GM11168 (cell line): ENCODE measurements around the gene NEAT1.
"Not testable (repeated sequence)": the region's sequence is repeated elsewhere in the genome, so short reads cannot be mapped to it uniquely, and the experiment has no call there.

Experiments
- in situ Hi-C: fragments of 300-500 bp; cut with MboI; formaldehyde crosslinking; loops from one replicate; pipeline ENCODE4 v1.12.0; 2022; ENCODE audit warnings: low sequenced_read_pairs; ENCODE audit not compliant: unreplicated experiment

The NEAT1 gene

DNA sequence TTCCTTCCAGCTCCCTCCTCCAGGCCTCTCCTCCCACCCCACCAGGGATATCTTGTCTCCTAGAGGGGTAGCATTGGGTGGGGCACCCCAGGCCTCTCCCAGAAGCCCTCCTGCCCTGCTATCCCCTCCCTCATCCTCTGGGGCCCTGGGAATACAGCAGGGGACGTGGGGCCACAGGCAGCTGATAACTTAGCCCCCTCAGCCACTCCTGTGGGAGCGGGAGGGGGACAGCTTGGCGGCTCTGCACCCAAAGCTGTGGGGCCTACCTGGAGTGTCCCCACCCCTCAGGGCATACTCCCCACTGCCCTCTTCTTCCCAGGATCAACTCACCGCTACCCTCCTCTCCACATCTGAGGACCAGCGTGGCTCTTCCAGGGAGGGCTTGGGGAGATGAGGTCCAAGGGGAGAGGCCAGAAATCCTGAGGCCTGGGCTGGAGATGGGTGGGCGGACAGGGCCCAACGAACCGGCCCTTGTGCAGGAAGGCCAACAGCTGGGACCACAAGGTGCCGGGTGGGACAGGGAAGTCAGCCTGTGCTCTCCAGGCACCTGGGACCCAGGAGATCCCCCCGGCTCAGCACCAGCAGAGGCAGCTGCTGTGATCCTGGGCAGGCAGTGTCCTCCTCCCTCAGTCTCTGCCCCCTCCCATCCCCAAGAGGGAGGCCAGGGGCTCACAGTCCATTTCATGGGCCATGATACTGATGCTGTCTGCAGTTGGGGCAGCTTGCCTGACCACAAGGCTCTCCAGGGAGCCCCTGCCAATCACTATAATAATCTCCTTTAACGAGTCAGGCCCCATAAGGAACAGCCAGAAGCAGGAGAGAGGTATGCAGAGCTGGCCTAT is 23.2 kb downstream of the NEAT1 start:
- in situ Hi-C loops, result no loop called here

DNA sequence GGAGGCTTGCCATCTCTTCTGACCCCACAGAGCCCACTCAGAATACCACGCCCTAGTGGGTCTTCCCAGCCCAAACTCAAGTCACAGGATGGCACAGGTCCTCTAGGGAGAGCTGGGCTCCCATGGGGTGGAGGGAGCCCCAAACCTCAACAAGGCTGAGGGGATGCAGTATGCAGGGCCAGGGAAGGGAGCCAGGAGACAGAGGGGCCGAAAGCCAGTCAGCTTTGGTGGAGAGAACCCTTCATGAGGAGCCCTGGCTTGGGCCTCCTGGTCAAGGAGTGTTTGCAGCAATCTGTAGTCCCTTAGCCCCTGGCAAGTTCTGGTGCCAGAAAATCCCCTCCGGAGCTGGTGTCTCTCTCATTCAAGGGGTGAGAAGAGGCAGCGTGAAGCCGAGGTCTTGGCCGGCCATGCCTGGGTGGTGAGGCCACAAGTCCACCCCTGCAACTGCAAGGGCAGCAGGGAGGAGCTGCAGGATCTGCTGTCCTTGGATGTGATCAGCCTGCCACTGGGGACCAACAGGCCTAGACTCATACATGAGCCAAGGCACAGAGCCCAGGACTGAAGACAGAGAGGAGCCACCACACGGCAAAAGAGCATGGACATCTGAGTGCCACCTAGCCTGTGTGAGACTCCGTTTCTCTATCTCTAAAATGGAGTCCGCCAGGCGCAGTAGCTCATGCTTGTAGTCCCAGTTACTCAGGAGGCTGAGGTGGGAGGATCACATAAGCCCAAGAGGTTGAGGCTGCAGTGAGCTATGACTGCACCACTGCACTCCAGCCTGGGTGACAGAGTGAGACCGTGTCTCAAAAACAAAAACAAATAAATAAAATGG is 24.1 kb downstream of the NEAT1 start:
- in situ Hi-C loops, result no loop called here

DNA sequence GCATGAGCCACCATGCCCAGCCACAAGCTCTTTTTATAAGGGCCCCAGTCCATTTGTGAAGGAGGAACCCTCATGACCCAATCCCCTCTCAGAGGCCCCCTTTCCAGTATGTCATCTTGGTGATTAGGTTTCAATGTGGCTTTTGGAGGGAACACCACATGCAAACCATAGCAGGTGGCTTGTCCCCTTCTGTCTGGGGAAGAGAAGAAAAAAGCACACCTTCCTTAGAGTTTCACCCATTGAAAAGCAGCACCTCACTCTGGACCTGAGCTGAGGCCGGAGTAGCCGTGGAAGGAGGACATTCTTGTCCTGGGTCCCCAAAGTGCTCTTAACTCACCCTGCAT is 25.4 kb downstream of the NEAT1 start:
- in situ Hi-C loops, result no loop called here

DNA sequence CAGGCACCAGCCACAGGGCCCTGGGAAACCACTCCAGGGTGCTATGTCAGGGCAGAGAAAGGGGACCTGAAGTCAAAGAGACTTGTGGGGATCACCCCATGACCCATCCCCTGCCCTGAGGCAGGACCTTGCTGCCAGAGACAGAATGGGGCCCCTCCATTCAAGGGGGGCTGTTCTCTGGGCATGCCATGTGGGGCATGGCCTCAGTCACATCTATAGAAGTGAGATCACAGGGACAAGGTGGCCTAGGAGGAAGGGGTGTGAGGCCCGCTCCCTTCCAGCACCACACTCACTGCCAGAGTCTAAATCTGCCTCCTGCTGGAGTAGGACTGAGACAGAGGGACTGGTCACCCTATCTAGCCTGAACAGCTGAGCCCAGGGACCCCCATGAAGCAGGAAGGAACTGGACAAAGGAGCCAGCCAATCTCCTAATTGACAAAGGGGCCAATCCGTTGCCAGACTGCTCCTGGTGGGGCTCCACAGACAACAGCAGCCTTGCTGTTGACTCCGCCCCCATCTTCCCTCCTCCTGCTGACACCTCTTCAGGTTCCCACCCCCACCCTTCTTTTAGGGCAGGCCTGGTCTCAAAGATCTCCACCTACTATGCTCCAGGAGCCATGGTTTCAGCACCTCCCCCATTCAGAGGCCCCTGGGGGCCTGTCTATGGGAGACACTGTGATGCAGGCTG is 26.0 kb downstream of the NEAT1 start:
- in situ Hi-C loops, result no loop called here

DNA sequence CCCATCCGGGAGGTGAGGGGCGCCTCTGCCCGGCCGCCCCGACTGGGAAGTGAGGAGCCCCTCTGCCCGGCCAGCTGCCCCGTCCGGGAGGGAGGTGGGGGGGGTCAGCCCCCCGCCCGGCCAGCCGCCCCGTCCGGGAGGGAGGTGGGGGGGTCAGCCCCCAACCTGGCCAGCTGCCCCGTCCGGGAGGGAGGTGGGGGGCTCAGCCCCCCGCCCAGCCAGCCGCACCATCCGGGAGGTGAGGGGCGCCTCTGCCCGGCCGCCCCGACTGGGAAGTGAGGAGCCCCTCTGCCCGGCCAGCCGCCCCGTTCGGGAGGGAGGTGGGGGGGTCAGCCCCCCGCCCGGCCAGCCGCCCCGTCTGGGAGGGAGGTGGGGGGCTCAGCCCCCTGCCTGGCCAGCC is 28.7 kb downstream of the NEAT1 start:
- in situ Hi-C loops, result not testable (repeated sequence)

DNA sequence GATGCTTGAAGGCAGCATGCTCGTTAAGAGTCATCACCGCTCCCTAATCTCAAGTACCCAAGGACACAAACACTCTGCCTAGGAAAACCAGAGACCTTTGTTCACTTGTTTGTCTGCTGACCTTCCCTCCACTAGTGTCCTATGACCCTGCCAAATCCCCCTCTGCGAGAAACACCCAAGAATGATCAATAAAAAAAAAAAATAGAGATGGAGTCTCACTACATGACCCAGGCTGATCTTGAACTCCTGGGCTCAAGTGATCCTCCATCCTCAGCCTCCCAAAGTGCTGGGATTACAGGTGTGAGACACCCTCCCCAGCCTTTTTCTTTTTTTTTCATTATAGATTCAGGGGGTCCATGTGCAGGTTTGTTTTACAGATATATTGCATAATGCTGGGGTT is 29.7 kb downstream of the NEAT1 start:
- in situ Hi-C loops, result not testable (repeated sequence)

DNA sequence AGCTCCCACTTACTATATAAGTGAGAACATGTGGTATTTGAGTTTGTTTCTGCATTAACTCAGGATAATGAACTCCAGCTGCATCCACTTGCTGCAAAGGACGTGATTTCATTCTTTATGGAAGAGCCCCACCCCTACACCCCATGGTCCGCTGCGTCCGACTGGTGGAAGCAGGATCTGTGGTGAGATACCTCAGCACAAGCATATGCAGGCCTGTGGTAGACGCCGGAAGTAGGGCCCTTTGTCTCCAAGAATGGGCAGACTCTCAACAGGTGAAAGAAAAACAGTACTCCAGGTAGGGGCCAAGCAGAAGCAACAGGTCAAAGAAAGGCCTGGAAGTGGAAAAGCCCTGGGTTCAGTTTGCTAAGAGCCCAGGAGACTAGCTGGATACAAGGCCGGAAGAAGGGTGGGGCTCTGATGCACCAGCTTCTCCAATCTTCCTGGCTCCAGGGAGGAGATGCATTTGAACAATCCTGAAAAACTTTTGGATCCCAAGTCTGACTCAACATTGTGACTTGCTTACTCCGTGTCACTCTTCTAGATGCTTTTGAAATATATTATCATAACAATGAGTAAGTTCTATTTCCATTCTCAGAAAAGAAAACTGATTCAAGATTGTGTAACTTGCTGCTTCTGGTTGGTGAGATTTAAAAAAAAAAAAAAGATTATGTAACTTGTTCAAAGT is 30.4 kb downstream of the NEAT1 start:
- in situ Hi-C loops, result no loop called here

DNA sequence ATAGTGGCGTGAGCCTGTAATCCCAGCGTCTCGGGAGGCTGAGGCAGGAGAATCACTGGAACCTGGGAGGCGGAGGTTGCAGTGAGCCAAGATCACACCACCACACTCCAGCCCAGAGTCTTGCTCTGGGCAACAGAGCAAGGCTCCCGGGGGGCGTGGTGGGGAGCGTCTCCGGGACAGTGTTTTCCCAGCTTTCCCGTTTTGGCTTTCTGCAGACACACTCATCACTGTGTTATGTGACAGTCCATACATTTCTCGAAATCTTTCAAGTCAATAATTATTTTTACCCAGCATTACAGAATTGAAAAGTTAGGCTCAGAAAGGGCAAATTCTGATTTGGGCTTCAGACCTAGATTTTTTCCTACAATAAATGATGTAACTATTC is 31.7 kb downstream of the NEAT1 start:
- in situ Hi-C loops, result no loop called here

DNA sequence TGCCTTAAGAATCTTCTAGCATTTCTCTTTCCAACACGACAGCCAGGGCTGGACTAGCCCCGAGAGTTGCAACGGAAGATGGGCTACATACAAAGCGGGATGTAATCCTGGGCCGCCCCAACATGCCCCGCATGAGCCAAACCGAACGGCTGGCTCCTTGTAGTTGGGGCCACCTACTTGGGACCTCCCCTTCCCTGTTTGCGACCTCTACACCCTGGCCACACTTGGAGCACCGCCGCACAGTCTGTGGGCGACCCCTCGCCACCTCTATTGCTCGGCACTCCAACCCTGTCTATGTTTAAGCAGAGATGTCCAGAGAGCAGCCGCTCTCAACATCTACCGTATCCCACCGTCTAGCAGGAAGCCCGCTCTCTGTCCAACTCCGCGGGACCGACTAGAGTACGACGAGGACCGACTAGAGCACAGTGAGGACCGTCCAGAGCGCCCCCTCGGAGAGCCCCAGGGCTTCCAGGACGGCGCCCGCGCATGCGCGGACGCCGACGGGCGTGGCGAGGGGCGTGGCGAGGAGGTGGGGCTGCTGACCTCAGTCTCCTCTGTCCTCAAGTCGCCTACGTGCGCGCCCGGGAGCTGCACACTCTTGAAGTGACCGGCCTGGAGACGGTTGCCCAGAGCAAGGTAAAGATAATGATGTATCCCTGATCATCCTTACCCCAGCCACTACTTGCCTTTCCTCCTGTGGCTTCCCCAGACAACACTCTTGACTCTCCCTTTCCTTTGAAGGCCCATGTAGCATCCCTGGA is 32.3 kb downstream of the NEAT1 start:
- in situ Hi-C loops, result no loop called here

DNA sequence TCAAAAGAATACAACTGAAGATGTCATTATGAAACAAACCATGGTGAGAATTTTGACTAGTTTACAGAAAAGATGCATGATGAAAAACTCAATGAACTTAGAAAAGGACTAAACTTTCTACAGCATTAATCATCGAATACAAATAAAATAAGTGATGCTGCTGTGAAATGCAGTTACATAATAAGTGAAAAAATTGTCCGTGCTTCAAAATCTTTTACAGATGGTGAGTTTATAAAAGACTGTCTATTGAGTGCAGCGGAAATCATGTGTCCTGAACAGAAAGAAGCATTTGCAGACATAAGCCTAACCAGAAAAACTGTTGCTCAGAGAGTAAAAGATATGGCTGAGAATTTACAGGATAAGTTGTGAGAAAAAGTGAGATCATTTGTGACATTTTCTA is 33.8 kb downstream of the NEAT1 start:
- in situ Hi-C loops, result no loop called here

DNA sequence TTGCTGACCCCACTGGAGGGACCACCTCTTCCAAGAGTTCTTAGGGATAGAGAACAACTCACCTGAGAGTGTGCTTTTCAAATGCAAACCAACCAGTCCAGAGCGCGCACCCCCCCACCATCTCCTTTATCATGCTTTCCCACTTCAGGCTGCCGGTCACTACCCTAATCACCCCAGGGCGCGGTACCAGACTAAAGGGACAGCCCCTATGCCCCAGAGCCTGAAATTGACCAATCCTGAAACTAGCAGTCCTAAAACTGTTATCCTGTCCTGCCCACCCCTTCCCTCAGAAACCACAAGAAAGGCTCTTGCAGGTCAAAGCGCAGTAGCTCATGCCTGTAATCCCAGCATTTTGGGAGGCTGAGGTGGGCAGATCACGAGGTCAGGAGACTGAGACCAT is 37.0 kb downstream of the NEAT1 start:
- in situ Hi-C loops, result no loop called here

DNA sequence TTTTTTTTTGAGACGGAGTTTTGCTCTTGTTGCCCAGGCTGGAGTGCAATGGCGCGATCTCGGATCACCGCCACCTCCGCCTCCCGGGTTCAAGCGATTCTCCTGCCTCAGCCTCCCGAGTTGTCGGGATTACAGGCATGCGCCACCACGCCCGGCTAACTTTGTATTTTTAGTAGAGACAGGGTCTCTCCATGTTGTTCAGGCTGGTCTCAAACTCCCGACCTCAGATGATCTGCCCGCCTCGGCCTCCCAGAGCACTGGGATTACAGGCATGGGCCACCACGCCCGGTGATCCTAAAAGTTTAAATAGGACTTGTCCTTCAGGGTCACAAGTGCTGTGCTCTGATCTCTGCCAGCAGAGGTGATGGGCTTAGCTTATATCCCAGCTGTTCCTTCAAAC is 42.9 kb downstream of the NEAT1 start:
- in situ Hi-C loops, result not testable (repeated sequence)

DNA sequence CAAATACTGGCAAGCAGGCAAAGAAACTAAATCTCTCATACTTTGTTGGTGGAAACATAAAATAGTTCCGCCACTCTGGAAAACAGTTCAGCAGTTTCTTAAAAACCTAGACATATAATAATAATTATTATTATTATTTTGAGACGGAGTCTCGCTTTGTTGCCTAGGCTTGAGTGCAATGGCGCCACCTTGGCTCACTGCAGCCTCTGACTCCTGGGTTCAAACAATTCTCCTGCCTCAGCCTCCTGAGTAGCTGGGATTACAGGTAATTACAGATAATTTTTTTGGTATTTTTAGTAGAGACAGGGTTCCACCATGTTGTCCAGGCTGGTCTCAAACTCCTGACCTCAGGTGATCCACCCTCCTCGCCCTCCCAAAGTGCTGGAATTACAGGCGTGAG is 44.7 kb downstream of the NEAT1 start:
- in situ Hi-C loops, result not testable (repeated sequence)

DNA sequence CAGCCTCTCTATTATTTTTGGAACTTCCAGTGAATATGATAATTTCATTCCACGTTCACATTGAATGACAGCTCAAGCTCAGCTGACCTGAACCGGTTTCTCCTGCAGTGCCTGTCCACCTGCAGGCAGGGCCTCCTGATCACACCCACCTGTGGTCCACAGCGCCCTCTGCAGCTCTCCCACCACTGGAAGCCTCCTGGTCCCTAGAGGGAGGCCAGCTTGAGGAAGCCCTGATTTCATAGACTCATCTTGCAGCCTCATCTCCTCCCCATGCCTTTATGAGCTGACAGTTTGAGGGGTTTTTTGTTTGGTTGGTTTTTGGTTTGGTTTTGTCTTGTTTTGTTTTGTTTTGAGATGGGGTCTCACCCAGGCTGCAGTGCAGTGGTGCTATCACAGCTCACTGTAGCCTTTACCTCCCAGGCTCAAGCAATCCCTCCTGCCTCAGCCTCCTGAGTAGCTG is 46.3 kb downstream of the NEAT1 start:
- in situ Hi-C loops, result no loop called here

DNA sequence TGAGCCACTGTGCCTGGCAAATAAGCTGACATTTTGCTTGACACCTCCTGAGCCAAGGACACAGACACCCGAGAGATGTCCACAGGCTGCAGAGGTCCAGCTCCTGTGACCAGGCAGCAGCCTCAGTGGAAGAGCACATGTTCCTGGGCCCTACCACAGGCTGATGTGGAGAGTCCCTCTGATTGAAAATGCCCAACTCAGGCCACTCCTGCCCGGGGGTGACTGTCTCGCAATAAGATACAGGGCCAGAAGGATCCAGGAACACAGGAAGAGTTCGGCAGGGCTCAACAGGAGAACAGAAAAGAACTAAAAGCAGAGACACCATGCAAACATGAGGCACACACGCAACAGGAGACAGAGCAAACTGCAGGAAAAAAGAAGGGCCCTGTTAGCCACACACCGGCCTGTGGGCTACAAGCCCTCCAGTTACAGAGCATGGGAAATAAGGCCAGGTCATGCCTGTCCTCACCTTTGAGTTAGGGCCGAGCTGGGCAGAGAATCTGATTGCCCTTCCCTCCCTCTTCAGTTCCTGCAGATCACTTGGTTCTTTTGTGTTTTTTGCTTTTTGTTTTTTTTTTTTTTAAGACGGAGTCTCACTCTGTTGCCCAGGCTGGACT is 47.9 kb downstream of the NEAT1 start:
- in situ Hi-C loops, result no loop called here

DNA sequence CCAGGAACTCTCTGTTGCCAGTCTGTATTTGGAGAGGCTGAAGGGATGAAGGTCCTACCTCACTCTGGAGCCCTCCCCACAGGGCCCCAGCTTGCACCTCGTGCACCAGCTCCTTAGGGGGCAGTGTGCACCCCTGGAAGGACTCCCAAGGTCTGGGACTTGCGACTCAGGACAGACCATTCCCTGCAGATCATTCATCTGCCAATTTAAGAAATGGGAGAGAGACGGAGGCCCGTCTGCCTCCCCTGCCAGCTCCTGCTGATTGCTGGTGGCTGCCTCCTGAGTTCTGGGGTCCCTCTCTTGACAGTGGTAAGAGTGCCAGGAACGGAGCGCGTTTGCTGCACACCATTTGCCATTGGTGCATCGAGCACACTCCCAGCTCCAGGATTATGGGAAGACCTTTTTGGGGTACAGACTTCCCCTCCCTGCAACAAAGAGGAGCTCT is 48.9 kb downstream of the NEAT1 start:
- in situ Hi-C loops, result no loop called here

DNA sequence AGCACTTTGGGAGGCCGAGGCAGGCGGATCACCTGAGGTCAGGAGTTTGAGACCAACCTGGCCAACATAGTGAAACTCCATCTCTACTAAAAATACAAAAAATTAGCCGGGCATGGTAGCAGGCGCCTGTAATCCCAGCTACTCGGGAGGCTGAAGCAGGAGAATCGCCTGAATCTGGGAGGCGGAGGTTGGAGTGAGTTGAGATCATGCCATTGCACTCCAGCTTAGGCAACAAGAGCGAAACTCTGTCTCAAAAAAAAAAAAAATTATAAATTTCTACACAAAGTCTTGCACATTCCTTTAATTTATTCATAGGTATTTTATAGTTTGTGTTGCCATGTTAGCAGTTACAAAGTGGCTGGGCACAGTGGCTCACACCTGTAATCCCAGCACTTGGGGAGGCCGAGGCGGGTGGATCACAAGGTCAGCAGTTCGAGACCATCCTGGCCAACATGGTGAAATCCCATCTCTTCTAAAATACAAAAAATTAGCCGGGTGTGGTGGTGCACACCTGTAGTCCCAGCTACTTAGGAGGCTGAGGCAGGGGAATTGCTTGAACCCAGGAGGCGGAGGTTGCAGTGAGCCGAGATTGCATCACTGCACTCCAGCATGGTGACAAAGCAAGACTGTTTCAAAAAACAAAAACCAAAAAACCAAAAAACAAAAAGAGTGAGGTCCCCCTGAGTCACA is 50.1 kb downstream of the NEAT1 start:
- in situ Hi-C loops, result not testable (repeated sequence)

DNA sequence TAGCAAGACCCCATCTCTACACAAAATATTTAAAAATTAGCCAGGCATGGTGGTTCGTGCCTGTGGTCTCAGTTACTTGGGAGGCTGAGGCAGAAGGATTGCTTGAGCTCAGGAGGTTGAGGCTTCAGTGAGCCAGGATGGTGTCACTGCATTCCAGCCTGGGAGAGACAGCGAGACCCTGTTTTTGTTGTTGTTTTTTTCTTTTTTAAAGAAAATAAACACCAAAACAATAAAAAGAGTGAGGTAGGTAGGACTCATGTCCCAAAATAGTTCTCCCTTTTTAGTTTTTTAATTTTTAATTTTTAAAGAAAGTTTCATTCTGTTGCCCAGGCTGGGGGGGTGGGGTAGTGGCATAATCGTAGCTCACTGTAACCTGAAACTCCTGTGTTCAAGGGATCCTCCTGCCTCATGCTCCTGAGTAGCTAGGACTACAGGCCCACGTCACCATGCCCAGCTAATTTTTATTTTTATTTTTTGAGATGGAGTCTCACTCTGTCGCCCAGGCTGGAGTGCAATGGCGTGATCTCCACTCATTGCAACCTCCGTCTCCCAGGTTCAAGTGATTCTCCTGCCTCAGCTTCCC is 50.8 kb downstream of the NEAT1 start:
- in situ Hi-C loops, result no loop called here
